H9 (cell line): ENCODE measurements around the gene IRF4. TPM values are rescaled to one million over a fixed set of nuclear protein-coding genes. Genes with fewer than 3 reads are reported as not detected.

ENCODE experiments used
- DNase-seq: peaks from one replicate; pipeline ENCODE4 v3.0.0-alpha.2; 2017
- H2AFZ ChIP-seq: one replicate; pipeline ENCODE4 v1.6.1; 2013; ENCODE audit warnings: mild to moderate bottlenecking, low read length, control low read depth, moderate library complexity
- H2AK5ac ChIP-seq: 2 replicates; pipeline ENCODE4 v1.6.1; 2013; ENCODE audit warnings: low read length, control low read depth, mixed read lengths; ENCODE audit not compliant: insufficient read length
- H2BK120ac ChIP-seq: one replicate; pipeline ENCODE4 v1.6.1; 2013; ENCODE audit warnings: low read depth, mild to moderate bottlenecking, low read length, control low read depth, inconsistent platforms; ENCODE audit not compliant: poor library complexity, severe bottlenecking
- H2BK12ac ChIP-seq: 2 replicates; pipeline ENCODE4 v1.6.1; 2013; ENCODE audit warnings: low read length, control low read depth, mixed read lengths, low read depth; ENCODE audit not compliant: insufficient read length
- H2BK15ac ChIP-seq: 2 replicates; pipeline ENCODE4 v1.6.1; 2013; ENCODE audit warnings: low read depth, low read length, control low read depth
- H2BK20ac ChIP-seq: one replicate; pipeline ENCODE4 v1.6.1; 2013; ENCODE audit warnings: low read depth, mild to moderate bottlenecking, low read length, control low read depth, inconsistent platforms; ENCODE audit not compliant: poor library complexity, severe bottlenecking
- H2BK5ac ChIP-seq: 2 replicates; pipeline ENCODE4 v1.6.1; 2013; ENCODE audit warnings: low read length, control low read depth, mixed read lengths; ENCODE audit not compliant: insufficient read length
- H3K14ac ChIP-seq: 2 replicates; pipeline ENCODE4 v1.6.1; 2013; ENCODE audit warnings: low read length, control low read depth; ENCODE audit not compliant: insufficient read depth
- H3K18ac ChIP-seq: 2 replicates; pipeline ENCODE4 v1.6.1; 2013; ENCODE audit warnings: low read depth, mild to moderate bottlenecking, mixed read lengths, low read length, control low read depth; ENCODE audit not compliant: insufficient read length
- H3K23ac ChIP-seq: 2 replicates; pipeline ENCODE4 v1.6.1; 2013; ENCODE audit warnings: low read length, control low read depth, mixed read lengths, low read depth; ENCODE audit not compliant: insufficient read length
- H3K23me2 ChIP-seq: 2 replicates; pipeline ENCODE4 v1.6.1; 2013; ENCODE audit warnings: low read depth, mild to moderate bottlenecking, mixed read lengths, low read length, control low read depth; ENCODE audit not compliant: insufficient read length, poor library complexity, severe bottlenecking
- H3K27ac ChIP-seq: 2 replicates; pipeline ENCODE4 v1.5.1; 2013; ENCODE audit warnings: low read length, control low read depth, mixed read lengths, low read depth; ENCODE audit not compliant: insufficient read length
- H3K27me3 ChIP-seq: 2 replicates; pipeline ENCODE4 v1.6.1; 2013; ENCODE audit warnings: low read length, control low read depth, inconsistent platforms; ENCODE audit not compliant: insufficient read depth
- H3K4ac ChIP-seq: 2 replicates; pipeline ENCODE4 v1.6.1; 2013; ENCODE audit warnings: low read depth, mild to moderate bottlenecking, control low read depth, inconsistent platforms, low read length, moderate library complexity
- H3K4me1 ChIP-seq: 2 replicates; pipeline ENCODE4 v1.6.1; 2013; ENCODE audit warnings: low read length, control low read depth, inconsistent platforms; ENCODE audit not compliant: insufficient read depth
- H3K4me2 ChIP-seq: 2 replicates; pipeline ENCODE4 v1.6.1; 2013; ENCODE audit warnings: low read length, control low read depth, mixed read lengths; ENCODE audit not compliant: insufficient read length, insufficient read depth
- H3K56ac ChIP-seq: 2 replicates; pipeline ENCODE4 v1.6.1; 2013; ENCODE audit warnings: low read depth, mild to moderate bottlenecking, mixed read lengths, low read length, control low read depth; ENCODE audit not compliant: insufficient read length
- H3K79me1 ChIP-seq: 2 replicates; pipeline ENCODE4 v1.6.1; 2013; ENCODE audit warnings: low read depth, mild to moderate bottlenecking, moderate library complexity, low read length, control low read depth, inconsistent platforms; ENCODE audit not compliant: insufficient read depth, poor library complexity, severe bottlenecking
- H3K79me2 ChIP-seq: 2 replicates; pipeline ENCODE4 v1.6.1; 2013; ENCODE audit warnings: low read length, control low read depth, inconsistent platforms; ENCODE audit not compliant: insufficient read depth
- H3K9ac ChIP-seq: 2 replicates; pipeline ENCODE4 v1.6.1; 2013; ENCODE audit warnings: low read length, control low read depth, mixed read lengths; ENCODE audit not compliant: insufficient read length; ENCODE audit errors: extremely low read depth
- H3K9me3 ChIP-seq: one replicate; pipeline ENCODE4 v1.6.1; 2013; ENCODE audit warnings: low read depth, low read length, inconsistent platforms; ENCODE audit not compliant: control insufficient read depth
- H3T11ph ChIP-seq: one replicate; pipeline ENCODE4 v1.6.1; 2013; ENCODE audit warnings: mild to moderate bottlenecking, low read length, control low read depth, inconsistent platforms
- H4K20me1 ChIP-seq: one replicate; pipeline ENCODE4 v1.6.1; 2013; ENCODE audit not compliant: control insufficient read depth, insufficient read length, insufficient read depth
- H4K5ac ChIP-seq: 2 replicates; pipeline ENCODE4 v1.6.1; 2013; ENCODE audit warnings: low read depth, mild to moderate bottlenecking, mixed read lengths, low read length, control low read depth; ENCODE audit not compliant: insufficient read length
- H4K8ac ChIP-seq: replicated peaks from 2 replicates; pipeline ENCODE4 v1.6.1; 2013; ENCODE audit warnings: low read length, control low read depth, mixed read lengths, low read depth; ENCODE audit not compliant: insufficient read length
- H4K91ac ChIP-seq: 2 replicates; pipeline ENCODE4 v1.6.1; 2013; ENCODE audit warnings: low read depth, mild to moderate bottlenecking, moderate library complexity, mixed read lengths, low read length, control low read depth; ENCODE audit not compliant: insufficient read length
- H3K27ac Mint-ChIP-seq, 3 experiments: 2 replicates in 2 of 3; 3 replicates in 1 of 3; pipeline ENCODE4 v1.8.0; 2020 to 2021; ENCODE audit warnings: mixed read lengths in 3 of 3, mild to moderate bottlenecking in 1 of 3, moderate library complexity in 1 of 3
- H3K27me3 Mint-ChIP-seq: 2 replicates; pipeline ENCODE4 v1.8.0; 2021; ENCODE audit warnings: low read depth, mild to moderate bottlenecking, moderate library complexity, mixed read lengths
- H3K36me3 Mint-ChIP-seq, 3 experiments: 2 replicates in 2 of 3; 3 replicates in 1 of 3; pipeline ENCODE4 v1.8.0; 2020 to 2021; ENCODE audit warnings: low read depth in 3 of 3, mixed read lengths in 3 of 3; ENCODE audit not compliant: insufficient read depth in 1 of 3
- H3K4me1 Mint-ChIP-seq, 2 experiments: 2 replicates each; pipeline ENCODE4 v1.8.0; 2020; ENCODE audit warnings: mixed read lengths in 2 of 2
- H3K4me3 Mint-ChIP-seq, 2 experiments: 2 replicates in 1 of 2; 3 replicates in 1 of 2; pipeline ENCODE4 v1.8.0; 2020 to 2021; ENCODE audit warnings: mild to moderate bottlenecking in 2 of 2, mixed read lengths in 2 of 2, moderate library complexity in 1 of 2
- H3K9me3 Mint-ChIP-seq, 2 experiments: 2 replicates in 1 of 2; 3 replicates in 1 of 2; pipeline ENCODE4 v1.8.0; 2020; ENCODE audit warnings: mild to moderate bottlenecking in 2 of 2, mixed read lengths in 2 of 2, moderate library complexity in 1 of 2
- CTCF ChIP-seq: fragments of 200-600 bp; sonication (generic); conservative IDR thresholded peaks from 3 replicates; pipeline ENCODE4 v1.8.0; 2021; ENCODE audit warnings: antibody characterized with exemption, mild to moderate bottlenecking
- WGBS: extraction: QIAGEN DNeasy Blood & Tissue Kit; methylation state at CpG from one replicate; pipeline ENCODE4 v1.1.7; 2013; ENCODE audit warnings: missing lambda C conversion rate, low lambda C conversion rate, mixed read lengths; ENCODE audit not compliant: insufficient read length; ENCODE audit errors: extremely low coverage; 5-methylcytosine and 5-hydroxymethylcytosine counted together
- total RNA-seq: library from RNA; stranded (reverse); gene quantifications from 2 replicates; pipeline ENCODE4 v1.2.1, GENCODE V29; 2021

The IRF4 gene
- total RNA-seq, 1 experiment from 2014 or later: 0.31 TPM

- H3K4me1 Mint-ChIP-seq: 0 out of 4 replicates have a peak, but pooled peaks cover 0 to 2% of the 10 kb centered on the region in 2 experiments
- H4K8ac ChIP-seq: no peak overlapping the region
Observed at GRCh38 chr6:385614-386013, 5.9 kb upstream of the IRF4 start.

More at GRCh38 chr6:385614-386013, 5.9 kb upstream of the IRF4 start:
- H3K36me3 Mint-ChIP-seq: peaks cover 0 to 1% (median 1%) of the 10 kb centered on the region in 3 experiments; a peak in 2 of 7 replicates
- no peak overlapping the region for H3K4me2 ChIP-seq
- no peak overlapping the region for H3K9ac ChIP-seq
- H4K20me1 ChIP-seq: no peaks in the 10 kb centered on the region
- H3K27me3 ChIP-seq: peaks cover 4% of the 10 kb centered on the region; the same call in 1 of the 2 replicates
- H3K23me2 ChIP-seq: peaks cover 4% of the 10 kb centered on the region
- no peak overlapping the region for H3K18ac ChIP-seq
- no peak overlapping the region for H2BK120ac ChIP-seq
- TF ChIP-seq CTCF: no peak
- H3K9me3 Mint-ChIP-seq: peaks cover 15% of the 10 kb centered on the region in 2 experiments
- no peak overlapping the region for H3T11ph ChIP-seq
- no CpG with 5 or more reads among the region's 10 CpGs for WGBS
- no peak overlapping the region for H3K56ac ChIP-seq
- peaks cover 81% of the 10 kb centered on the region for H3K27me3 Mint-ChIP-seq
- no peak overlapping the region for H2AK5ac ChIP-seq
- H3K27ac Mint-ChIP-seq: no peak overlapping the region
- no peaks in the 10 kb centered on the region for H3K79me2 ChIP-seq
- no peaks in the 10 kb centered on the region for H3K79me1 ChIP-seq
- no peak overlapping the region for H2BK5ac ChIP-seq
- no peak overlapping the region for H2BK12ac ChIP-seq
- no peak overlapping the region for H4K5ac ChIP-seq
- H2BK15ac ChIP-seq: no peak overlapping the region
- no peak overlapping the region for H3K14ac ChIP-seq
- peaks cover 17% of the 10 kb centered on the region for H3K9me3 ChIP-seq
- H3K23ac ChIP-seq: no peak overlapping the region
- no peak overlapping the region for H3K4me3 Mint-ChIP-seq
- H4K91ac ChIP-seq: no peak overlapping the region
- H2AFZ ChIP-seq: no peak overlapping the region
- no peaks in the 10 kb centered on the region for H3K4me1 ChIP-seq
- H3K4ac ChIP-seq: no peak overlapping the region
- no peak overlapping the region for H3K27ac ChIP-seq
- no peak overlapping the region for H2BK20ac ChIP-seq
- no peak for DNase-seq
